ENCODE measurements around the gene TMEM14B. TPM values are rescaled to one million over a fixed set of nuclear protein-coding genes. Genes with fewer than 3 reads are reported as not detected.

The TMEM14B gene
- total and polyA plus RNA-seq, 9 of the 15 experiments (the other 6 are each of a cell fraction or from before 2014, with no cell fraction given), result 174 to 862 (median 263) TPM

GRCh38 chr6:10725044-10725443 is 22.6 kb upstream of the TMEM14B start (continued):
- no peak for TF ChIP-seq SP2 (IDR thresholded peaks at IDR 0.05; ENCODE audit: extremely low read depth, low read depth, low read length, poor library complexity, severe bottlenecking)
- TF ChIP-seq, protein P1, sequence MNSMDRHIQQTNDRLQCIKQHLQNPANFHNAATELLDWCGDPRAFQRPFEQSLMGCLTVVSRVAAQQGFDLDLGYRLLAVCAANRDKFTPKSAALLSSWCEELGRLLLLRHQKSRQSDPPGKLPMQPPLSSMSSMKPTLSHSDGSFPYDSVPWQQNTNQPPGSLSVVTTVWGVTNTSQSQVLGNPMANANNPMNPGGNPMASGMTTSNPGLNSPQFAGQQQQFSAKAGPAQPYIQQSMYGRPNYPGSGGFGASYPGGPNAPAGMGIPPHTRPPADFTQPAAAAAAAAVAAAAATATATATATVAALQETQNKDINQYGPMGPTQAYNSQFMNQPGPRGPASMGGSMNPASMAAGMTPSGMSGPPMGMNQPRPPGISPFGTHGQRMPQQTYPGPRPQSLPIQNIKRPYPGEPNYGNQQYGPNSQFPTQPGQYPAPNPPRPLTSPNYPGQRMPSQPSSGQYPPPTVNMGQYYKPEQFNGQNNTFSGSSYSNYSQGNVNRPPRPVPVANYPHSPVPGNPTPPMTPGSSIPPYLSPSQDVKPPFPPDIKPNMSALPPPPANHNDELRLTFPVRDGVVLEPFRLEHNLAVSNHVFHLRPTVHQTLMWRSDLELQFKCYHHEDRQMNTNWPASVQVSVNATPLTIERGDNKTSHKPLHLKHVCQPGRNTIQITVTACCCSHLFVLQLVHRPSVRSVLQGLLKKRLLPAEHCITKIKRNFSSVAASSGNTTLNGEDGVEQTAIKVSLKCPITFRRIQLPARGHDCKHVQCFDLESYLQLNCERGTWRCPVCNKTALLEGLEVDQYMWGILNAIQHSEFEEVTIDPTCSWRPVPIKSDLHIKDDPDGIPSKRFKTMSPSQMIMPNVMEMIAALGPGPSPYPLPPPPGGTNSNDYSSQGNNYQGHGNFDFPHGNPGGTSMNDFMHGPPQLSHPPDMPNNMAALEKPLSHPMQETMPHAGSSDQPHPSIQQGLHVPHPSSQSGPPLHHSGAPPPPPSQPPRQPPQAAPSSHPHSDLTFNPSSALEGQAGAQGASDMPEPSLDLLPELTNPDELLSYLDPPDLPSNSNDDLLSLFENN (IDR thresholded peaks at IDR 0.05; ENCODE audit: low read depth in 2 of 2, low read length in 2 of 2), result peak in 1 of 2 experiments; percentile 49; a peak in 1 of 4 replicates
- peak; percentile 75; the same call in 1 of the 2 replicates for TF ChIP-seq TAL1 (IDR thresholded peaks at IDR 0.05)
- no peak for TF ChIP-seq PTTG1 (tag; IDR thresholded peaks at IDR 0.05; ENCODE audit: low read depth)
- TF ChIP-seq, protein P2, sequence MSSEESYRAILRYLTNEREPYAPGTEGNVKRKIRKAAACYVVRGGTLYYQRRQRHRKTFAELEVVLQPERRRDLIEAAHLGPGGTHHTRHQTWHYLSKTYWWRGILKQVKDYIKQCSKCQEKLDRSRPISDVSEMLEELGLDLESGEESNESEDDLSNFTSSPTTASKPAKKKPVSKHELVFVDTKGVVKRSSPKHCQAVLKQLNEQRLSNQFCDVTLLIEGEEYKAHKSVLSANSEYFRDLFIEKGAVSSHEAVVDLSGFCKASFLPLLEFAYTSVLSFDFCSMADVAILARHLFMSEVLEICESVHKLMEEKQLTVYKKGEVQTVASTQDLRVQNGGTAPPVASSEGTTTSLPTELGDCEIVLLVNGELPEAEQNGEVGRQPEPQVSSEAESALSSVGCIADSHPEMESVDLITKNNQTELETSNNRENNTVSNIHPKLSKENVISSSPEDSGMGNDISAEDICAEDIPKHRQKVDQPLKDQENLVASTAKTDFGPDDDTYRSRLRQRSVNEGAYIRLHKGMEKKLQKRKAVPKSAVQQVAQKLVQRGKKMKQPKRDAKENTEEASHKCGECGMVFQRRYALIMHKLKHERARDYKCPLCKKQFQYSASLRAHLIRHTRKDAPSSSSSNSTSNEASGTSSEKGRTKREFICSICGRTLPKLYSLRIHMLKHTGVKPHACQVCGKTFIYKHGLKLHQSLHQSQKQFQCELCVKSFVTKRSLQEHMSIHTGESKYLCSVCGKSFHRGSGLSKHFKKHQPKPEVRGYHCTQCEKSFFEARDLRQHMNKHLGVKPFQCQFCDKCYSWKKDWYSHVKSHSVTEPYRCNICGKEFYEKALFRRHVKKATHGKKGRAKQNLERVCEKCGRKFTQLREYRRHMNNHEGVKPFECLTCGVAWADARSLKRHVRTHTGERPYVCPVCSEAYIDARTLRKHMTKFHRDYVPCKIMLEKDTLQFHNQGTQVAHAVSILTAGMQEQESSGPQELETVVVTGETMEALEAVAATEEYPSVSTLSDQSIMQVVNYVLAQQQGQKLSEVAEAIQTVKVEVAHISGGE (CRISPR knock-in tag; IDR thresholded peaks at IDR 0.05), result 0 out of 6 replicates have a peak, but pooled peaks of 1 of the 3 experiments have one; percentile 30
- TF ChIP-seq PHB (CRISPR knock-in tag; IDR thresholded peaks at IDR 0.05), result no peak
- TF ChIP-seq ZNF696 (CRISPR knock-in tag; conservative IDR thresholded peaks at IDR 0.05), result no peak
- TF ChIP-seq CBFA2T3 (IDR thresholded peaks at IDR 0.05), result peak; percentile 94
- no peak for TF ChIP-seq TEAD2 (tag; IDR thresholded peaks at IDR 0.05)
- peak; percentile 95 for TF ChIP-seq MYNN (IDR thresholded peaks at IDR 0.05)
- no peak for TF ChIP-seq MYNN (CRISPR knock-in tag; IDR thresholded peaks at IDR 0.05)
- TF ChIP-seq SMAD4 (CRISPR knock-in tag; conservative IDR thresholded peaks at IDR 0.05), result 0 out of 2 replicates have a peak, but pooled peaks have one; percentile 25
- peak; percentile 41 for TF ChIP-seq CREM (IDR thresholded peaks at IDR 0.05; ENCODE audit: low read depth)
- TF ChIP-seq POLR3G (IDR thresholded peaks at IDR 0.05; ENCODE audit: extremely low read depth, insufficient read length, insufficient replicate concordance), result no peak
- TF ChIP-seq TBL1XR1 (IDR thresholded peaks at IDR 0.05; ENCODE audit: low read length in 2 of 2), result peak in 1 of 2 experiments; percentile 14; a peak in 1 of 4 replicates
- no peak for TF ChIP-seq ZNF232 (CRISPR knock-in tag; IDR thresholded peaks at IDR 0.05)
- 0 out of 2 replicates have a peak, but pooled peaks have one; percentile 35 for TF ChIP-seq MBD2 (IDR thresholded peaks at IDR 0.05; ENCODE audit: borderline replicate concordance, low read depth)
- TF ChIP-seq, protein P3, sequence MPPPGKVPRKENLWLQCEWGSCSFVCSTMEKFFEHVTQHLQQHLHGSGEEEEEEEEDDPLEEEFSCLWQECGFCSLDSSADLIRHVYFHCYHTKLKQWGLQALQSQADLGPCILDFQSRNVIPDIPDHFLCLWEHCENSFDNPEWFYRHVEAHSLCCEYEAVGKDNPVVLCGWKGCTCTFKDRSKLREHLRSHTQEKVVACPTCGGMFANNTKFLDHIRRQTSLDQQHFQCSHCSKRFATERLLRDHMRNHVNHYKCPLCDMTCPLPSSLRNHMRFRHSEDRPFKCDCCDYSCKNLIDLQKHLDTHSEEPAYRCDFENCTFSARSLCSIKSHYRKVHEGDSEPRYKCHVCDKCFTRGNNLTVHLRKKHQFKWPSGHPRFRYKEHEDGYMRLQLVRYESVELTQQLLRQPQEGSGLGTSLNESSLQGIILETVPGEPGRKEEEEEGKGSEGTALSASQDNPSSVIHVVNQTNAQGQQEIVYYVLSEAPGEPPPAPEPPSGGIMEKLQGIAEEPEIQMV (tag; conservative IDR thresholded peaks at IDR 0.05; ENCODE audit: low read depth), result no peak
- TF ChIP-seq NCOR1 (IDR thresholded peaks at IDR 0.05), result peak; percentile 87
- no peak for TF ChIP-seq ZBTB12 (CRISPR knock-in tag; IDR thresholded peaks at IDR 0.05)
